Measurements from ENCODE around the gene TACR2. TPM values are rescaled to one million over a fixed set of nuclear protein-coding genes. Genes with fewer than 3 reads are reported as not detected.
A peak's percentile ranks its signal among the peaks of the same experiment; 100 is the strongest.

The TACR2 gene
- total RNA-seq, 2 donors from 2014 or later, result 0.27 TPM; not detected in 1

GRCh38 chr10:69374242-69374641 lies 42.5 kb downstream of the TACR2 start:
- no peak overlapping the region for H3K4me3 ChIP-seq
- DNase-seq (ENCODE audit: low spot score) (no peak), ATAC-seq (ENCODE audit: insufficient number of reproducible peaks, low FRiP score, low read depth) (no peak)
- no peaks in the 10 kb centered on the region for H3K9me3 ChIP-seq
- peak overlapping the region; percentile 43 to 74 for H3K27ac ChIP-seq
- no peaks in the 10 kb centered on the region for H3K27me3 ChIP-seq (replicated peaks; ENCODE audit: insufficient read depth)
- no peak for TF ChIP-seq CTCF (IDR thresholded peaks at IDR 0.05)
- peaks cover 15 to 32% of the 10 kb centered on the region in 2 donors for H3K4me1 ChIP-seq (ENCODE audit: control insufficient read depth in 1 of 2, low read depth in 2 of 2)
- peaks cover 18% of the 10 kb centered on the region for H3K36me3 ChIP-seq

GRCh38 chr10:69372126-69372980 lies 44.4 kb downstream of the TACR2 start:
- peaks cover 15 to 29% of the 10 kb centered on the region in 2 donors for H3K4me1 ChIP-seq (ENCODE audit: control insufficient read depth in 1 of 2, low read depth in 2 of 2)
- H3K27ac ChIP-seq, result no peak overlapping the region
- DNase-seq (ENCODE audit: low spot score) (no peak), ATAC-seq (ENCODE audit: insufficient number of reproducible peaks, low FRiP score, low read depth) (no peak)
- H3K4me3 ChIP-seq, result no peak overlapping the region
- peaks cover 31% of the 10 kb centered on the region for H3K36me3 ChIP-seq
- H3K27me3 ChIP-seq (replicated peaks; ENCODE audit: insufficient read depth), result no peaks in the 10 kb centered on the region
- no peak for TF ChIP-seq CTCF (IDR thresholded peaks at IDR 0.05)
- no peaks in the 10 kb centered on the region for H3K9me3 ChIP-seq

- H3K4me3 ChIP-seq, result no peak overlapping the region
- DNase-seq (ENCODE audit: low spot score), result no peak
- H3K36me3 ChIP-seq, result peaks cover 53% of the 10 kb centered on the region
- H3K27ac ChIP-seq, result peak overlapping the region in 1 of 2 donors; percentile 27
- no peaks in the 10 kb centered on the region for H3K9me3 ChIP-seq
- ATAC-seq (ENCODE audit: insufficient number of reproducible peaks, low FRiP score, low read depth), result no peak
- no peaks in the 10 kb centered on the region for H3K27me3 ChIP-seq (replicated peaks; ENCODE audit: insufficient read depth)
- TF ChIP-seq CTCF (IDR thresholded peaks at IDR 0.05), result no peak
- peaks cover 5 to 44% of the 10 kb centered on the region in 2 donors for H3K4me1 ChIP-seq (ENCODE audit: control insufficient read depth in 1 of 2, low read depth in 2 of 2)
Measured at GRCh38 chr10:69367469-69367868, 49.2 kb downstream of the TACR2 start.

GRCh38 chr10:69366738-69367137 lies 50.0 kb downstream of the TACR2 start:
- TF ChIP-seq CTCF (IDR thresholded peaks at IDR 0.05), result no peak
- Histone ChIP-seq H3K36me3 (peaks cover 53% of the 10 kb centered on the region), H3K4me3 (no peak overlapping the region), H3K9me3 (no peaks in the 10 kb centered on the region), H3K27me3 (replicated peaks; ENCODE audit: insufficient read depth) (no peaks in the 10 kb centered on the region), H3K27ac (peak overlapping the region in 1 of 2 donors; percentile 15), H3K4me1 (ENCODE audit: control insufficient read depth in 1 of 2, low read depth in 2 of 2) (peaks cover 11 to 50% of the 10 kb centered on the region in 2 donors)
- DNase-seq (ENCODE audit: low spot score) (no peak), ATAC-seq (ENCODE audit: insufficient number of reproducible peaks, low FRiP score, low read depth) (no peak)

- TF ChIP-seq CTCF (IDR thresholded peaks at IDR 0.05), result no peak
- Histone ChIP-seq H3K27ac (peak overlapping the region; percentile 14 to 97), H3K9me3 (no peaks in the 10 kb centered on the region), H3K4me3 (no peak overlapping the region), H3K4me1 (ENCODE audit: control insufficient read depth in 1 of 2, low read depth in 2 of 2) (peaks cover 33 to 74% of the 10 kb centered on the region in 2 donors), H3K27me3 (replicated peaks; ENCODE audit: insufficient read depth) (no peaks in the 10 kb centered on the region), H3K36me3 (peaks cover 37% of the 10 kb centered on the region)
- DNase-seq (ENCODE audit: low spot score) (no peak), ATAC-seq (ENCODE audit: insufficient number of reproducible peaks, low FRiP score, low read depth) (no peak)
Measured at GRCh38 chr10:69364232-69364940, 52.3 kb downstream of the TACR2 start.
